ENCODE data around the gene ADAMTS16.

Gene ADAMTS16

DNA sequence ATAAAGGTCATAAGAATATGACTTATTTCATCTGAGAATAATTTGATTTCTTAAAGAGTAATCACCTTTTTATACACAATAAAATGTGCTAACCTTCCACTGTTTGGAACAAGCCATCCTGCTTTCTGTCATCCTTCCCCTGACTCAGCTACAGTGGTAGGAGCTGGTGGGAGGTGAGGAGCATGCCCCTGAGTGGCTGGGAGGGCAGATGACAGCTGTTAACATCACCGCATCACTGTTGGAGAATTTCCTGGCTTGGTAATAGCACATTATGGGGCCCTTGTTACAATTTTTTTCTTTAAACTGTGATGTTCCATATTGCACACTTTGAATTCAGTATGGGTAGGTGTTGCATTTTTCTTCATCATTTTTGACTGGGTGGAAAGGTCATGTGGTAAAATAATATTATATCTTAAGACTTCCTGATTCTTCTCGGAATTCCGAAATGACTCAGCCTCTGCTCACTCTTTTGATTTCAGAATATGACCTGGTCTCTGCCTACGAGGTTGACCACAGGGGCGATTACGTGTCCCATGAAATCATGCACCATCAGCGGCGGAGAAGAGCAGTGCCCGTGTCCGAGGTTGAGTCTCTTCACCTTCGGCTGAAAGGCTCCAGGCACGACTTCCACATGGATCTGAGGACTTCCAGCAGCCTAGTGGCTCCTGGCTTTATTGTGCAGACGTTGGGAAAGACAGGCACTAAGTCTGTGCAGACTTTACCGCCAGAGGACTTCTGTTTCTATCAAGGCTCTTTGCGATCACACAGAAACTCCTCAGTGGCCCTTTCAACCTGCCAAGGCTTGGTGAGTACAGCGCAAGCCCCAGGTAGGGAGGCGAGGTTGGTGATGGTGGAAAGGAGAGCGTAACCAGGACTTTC is 5.8 kb downstream of the ADAMTS16 start:
- DNase-seq: no peak

DNA sequence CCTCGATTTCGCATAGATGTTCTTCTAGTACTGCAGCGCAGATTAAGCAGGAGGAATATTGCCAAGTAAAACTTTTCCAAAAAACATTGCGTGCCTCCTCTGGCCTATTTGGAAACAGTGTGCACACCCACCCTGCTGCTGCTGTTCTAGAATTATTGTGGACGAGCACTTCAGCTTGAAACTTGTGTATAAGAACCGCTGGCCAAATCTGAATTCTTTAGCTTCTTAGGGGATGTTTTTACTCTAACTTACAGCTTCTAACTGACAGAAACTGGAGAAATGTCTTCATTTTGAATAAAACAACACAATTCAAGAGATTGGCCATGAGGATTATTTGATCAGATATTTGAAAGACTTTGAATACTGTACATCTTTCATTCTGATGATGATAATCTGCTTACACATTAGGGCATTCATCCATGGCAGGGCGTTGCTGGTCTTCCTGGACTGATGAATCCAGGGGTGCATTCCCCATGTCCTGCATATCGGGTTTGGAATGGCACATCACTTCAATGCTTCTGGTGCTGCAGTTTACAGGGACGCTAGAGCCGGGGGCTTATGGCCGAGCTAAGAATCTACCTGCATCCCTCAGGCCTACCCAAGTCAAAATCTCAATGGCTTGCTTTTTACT is 6.5 kb downstream of the ADAMTS16 start:
- DNase-seq: no peak

DNA sequence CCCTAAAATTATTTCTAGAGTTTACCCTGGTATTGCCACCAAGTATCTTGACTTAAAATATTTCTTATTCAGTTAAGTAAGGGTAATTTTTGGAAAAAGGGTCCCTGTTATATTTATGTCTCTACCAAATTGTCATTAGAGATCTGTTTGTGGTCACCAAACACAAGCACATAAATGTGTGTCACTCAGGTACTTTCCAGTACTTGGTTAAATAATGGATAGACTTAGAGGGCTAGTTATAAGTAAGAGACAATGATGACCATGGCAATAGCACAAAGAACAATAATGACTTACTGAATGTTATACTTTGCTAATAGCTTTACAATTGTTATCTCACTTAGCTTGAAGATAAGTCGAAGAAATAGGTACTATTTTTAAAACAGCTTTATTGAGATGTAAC is 9.0 kb downstream of the ADAMTS16 start:
- no peak for DNase-seq

DNA sequence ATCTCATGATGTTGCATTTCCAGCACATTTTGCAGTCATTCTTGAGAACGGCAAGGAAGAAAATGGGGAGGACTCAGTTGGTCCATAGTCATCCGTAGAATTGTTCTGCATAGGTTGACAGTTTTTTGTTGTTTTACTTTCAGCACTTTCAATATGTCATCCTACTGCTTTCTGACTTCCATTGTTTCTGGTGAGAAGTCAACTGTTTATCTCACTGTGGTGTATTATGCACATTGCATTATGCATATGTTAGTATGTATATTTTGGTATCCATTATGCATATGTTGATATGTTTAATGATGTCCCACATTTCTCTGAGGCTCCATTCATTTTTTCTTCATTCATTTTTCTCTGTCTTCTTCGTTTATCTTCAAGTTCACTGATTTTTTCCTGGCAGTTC is 10.5 kb downstream of the ADAMTS16 start:
- no peak for DNase-seq

DNA sequence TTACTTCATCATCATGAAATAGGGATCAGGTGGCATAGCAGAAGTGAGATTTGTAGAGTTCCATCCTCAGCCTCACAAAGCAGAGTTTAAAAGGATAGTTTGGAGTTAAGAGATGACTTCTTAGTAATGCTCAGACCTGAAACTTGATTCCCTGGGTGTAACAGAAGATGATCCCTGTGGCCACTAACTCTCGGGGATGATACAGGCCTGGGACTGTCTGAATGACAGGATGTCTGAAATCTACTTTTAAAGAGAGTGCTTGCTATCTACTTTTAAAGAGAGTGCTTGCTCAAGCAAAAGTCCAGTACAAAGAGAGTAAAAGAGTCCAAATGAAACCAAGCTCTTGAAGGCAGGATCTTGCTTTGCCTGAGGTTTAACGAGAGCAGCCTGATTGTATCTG is 14.6 kb downstream of the ADAMTS16 start:
- no peak for DNase-seq

DNA sequence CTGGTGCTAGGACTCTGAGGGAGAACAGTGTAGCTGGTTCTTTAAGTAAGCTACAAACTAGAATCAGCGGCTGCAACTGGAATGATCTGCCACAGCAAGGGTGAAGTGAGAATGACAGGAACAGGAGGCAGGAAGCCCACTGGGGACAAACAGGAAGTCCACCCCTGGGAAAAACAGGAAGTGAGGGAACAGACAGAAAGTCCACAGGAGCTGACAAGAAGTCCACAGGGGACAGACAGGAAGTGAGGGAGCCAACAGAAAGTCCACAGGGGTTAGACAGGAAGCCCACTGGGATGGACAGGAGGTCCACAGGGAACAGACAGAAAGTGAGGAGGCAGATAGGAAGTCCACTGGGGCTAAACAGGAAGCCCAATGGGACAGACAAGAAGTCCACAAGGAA is 15.5 kb downstream of the ADAMTS16 start:
- no peak for DNase-seq

DNA sequence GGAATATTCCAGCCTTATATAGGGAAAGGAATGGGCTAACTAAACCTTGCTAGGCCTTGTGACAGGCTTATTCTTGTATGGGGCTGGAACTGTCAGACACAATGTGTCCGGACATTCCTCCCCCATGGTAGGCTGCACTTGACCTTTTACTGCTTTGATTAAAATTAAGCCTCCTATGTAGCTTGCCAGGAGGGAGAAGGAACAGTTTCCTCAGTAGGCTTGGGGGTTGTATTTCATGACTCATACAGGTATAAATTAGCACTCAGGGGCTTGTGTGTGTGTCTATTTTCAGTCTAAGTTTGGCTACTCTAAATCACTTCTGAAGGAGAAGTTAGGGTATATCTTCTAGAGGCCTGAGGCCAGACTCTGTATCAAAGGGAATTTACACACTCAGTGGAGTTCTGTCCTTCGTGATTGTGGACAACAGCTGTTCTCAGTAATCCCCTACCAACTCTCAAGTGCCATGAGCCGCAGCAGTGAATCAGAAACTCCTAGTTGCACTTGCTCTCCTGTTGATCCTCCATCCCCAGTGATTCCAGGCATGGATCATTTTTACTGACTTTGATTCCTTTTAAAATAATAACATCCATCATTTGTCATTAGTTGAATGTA is 16.4 kb downstream of the ADAMTS16 start:
- no peak for DNase-seq

DNA sequence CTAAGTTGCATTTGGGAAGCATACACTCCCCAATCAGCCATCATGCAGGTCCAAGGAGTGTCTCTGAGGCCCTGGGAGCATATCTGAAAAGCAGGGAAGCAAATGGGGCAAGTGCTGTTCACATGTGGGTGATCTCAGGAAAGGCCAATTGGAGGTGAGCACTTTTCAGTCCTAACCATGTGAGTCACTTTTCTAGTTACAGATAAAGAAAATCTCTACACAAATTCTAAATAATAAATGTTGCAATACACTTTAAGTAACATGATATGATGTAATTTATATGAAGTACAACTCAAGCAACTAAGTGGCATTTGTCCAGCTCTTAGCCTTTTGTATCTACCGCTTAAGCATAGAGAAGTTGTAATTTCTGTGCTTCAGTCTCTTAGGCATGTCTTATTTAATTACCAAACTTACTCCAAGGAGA is 18.4 kb downstream of the ADAMTS16 start:
- DNase-seq: no peak

DNA sequence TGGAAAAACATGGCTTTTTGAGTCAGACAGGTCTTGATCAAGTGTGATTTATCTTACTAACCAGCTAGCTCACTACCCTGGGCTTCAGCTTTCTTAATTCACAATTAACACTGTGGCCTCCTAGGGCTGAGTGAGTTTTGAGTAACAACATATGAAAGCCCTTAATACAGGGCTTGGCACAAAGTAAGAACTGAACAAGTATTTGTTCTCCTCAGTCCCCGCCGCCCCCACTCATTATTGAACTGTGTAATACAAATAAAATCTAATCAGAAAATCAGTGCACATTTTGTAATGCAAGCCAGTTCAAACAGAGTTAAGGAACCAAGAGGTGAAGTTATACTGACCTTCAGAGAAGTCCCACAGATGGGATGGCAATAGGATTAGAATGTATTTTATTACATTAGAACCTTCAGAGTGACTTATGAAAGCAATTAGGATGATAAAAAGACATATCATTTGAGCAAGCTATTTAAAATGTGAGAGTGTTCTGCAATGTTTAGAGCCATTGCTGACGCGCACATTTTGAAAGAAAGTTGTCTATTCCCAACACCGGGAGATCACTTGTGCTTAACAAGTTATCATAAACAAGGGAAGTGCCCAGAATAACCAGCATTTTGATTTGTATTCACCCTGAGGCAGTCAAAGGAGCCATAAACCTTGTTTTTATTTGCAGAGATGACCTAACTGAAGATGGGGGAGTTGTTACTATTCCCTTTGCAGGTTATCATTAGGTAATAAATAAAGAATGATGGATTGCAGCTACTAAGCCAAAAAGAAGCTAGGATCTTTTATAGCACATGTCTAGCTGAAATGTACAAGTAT is 19.4 kb downstream of the ADAMTS16 start:
- no peak for DNase-seq

DNA sequence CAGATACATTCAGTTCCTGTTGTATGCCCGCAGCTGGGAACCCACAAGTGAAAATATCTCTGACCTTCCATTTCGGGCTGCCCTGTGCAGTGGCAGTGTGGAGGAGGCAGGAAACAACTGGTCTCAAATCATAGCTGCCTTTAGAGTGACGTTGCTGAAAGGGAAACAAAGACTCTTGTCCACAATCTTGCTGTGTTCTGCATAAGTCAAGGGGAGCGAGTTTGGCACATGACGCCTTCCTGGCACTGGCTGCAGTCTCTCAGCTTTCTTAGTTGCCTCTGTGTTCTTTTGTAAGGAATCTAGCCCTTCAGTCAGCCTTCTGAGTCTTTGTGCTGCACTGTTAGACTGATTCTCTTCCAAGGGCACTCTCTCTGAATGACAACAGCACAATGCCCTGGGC is 24.0 kb downstream of the ADAMTS16 start:
- no peak for DNase-seq

DNA sequence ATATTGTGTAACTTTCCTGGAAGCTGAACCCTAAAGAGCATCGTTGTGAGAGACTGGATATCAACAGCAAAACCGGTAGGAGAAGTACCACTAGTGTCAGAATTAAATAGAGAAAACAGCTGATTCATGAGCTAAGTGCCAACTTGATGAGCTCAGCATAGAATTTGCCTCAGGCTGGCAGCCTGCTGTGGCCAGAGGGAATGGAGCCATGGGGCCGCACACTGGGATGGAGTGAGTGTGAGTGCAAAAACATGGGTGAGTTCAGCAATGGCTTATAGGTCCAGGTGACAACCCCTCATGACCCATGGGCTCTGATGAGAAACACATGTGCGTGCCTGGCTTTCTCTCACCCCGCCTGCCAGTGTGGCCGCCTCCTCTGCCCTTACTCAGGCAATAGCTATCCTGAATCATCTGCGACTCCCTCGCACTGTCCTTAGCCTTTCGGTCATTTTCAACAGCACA is 25.4 kb downstream of the ADAMTS16 start:
- no peak for DNase-seq

DNA sequence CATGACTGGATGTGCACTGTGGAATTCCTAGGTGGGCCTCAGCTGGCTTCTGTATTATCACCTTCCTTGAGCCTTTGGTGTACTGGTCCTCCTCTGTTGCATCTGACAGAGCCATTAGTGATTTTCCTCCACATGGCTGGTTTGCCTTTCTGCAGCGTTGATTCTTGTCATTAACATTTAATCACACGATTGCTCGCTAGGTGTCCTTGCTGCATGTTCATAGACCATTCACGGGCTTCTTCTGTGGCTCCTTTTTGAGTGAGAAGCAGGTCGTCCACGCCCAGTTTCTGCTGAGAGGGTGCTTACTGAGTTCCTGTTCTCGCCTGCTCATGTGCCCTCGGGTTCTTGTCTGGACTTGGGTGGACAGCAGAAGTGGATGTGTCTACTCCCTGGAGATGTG is 29.3 kb downstream of the ADAMTS16 start:
- DNase-seq: no peak

DNA sequence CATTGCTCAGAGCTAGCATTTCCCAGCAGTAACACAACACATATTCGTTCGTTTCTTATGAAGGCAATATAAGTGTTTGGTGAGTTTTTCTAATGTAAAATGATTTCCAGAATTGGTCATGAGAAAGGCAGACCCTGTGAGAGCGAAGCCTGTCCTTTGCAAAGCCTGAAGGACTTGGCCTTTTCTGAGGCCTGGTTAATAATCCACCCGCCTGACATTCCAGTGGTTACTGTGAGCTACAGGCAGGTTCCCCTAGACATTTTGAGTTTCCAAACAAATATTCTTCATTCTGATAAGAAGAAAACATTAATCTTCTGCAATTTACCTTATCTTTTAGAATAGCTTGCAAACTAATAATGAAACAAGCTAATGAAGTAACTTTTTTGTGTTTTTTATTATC is 38.0 kb downstream of the ADAMTS16 start:
- no peak for DNase-seq

DNA sequence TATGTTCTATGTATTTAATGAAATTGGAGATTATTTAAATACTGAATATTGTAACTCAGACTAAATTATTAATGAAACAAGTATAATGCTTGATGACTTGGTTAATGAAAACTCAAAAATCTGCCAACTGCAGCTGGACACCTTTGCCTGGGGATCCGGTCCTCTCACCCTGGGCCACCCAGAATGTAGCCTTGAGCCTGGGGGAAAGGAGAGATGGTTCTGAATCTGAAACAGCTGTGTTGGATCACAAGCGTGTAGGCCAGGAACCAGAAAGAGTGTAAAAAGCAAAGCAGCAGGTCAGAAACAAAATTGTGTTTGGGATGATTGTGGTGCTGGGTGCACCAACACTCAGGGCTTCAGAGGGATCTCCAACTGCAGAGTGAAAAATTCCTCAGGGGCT is 38.5 kb downstream of the ADAMTS16 start:
- DNase-seq: no peak

DNA sequence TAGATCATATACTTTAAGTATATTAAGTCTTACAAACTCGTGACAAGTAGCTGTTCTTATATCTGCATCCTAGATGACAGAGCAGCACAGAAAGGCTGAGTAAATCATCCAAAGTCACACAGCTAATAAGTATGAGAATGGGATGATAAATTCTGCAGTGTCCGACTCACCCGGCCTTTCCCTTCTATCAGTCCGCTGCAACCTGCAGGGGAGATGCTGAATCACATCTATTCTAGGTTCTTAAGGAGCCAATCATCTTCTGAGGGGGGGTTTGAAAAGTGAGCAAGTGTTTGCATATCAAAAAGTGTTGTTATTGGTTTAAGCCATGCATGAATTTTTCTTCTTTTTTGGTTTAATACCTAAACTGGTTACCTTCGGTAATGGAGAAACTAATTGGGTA is 38.9 kb downstream of the ADAMTS16 start:
- no peak for DNase-seq

DNA sequence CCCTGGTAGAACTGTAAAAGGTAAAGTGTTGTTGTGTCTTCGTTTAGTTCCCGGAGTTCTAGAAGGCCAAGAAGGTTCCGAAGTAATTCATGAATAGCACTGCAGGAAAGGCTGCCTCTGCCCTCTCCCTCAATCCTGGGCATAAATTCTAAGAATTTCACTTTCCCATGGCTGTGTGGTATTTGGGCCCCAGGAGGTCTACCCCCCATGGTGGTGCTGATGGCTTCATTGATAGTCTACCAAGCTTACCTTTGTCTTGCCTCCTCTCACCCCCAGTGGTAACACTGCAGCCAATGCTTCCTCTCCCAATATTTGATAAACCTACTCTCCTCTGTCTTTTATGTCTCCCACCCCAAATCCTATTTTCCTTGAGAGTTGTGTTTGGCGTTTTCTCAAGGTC is 39.5 kb downstream of the ADAMTS16 start:
- no peak for DNase-seq

DNA sequence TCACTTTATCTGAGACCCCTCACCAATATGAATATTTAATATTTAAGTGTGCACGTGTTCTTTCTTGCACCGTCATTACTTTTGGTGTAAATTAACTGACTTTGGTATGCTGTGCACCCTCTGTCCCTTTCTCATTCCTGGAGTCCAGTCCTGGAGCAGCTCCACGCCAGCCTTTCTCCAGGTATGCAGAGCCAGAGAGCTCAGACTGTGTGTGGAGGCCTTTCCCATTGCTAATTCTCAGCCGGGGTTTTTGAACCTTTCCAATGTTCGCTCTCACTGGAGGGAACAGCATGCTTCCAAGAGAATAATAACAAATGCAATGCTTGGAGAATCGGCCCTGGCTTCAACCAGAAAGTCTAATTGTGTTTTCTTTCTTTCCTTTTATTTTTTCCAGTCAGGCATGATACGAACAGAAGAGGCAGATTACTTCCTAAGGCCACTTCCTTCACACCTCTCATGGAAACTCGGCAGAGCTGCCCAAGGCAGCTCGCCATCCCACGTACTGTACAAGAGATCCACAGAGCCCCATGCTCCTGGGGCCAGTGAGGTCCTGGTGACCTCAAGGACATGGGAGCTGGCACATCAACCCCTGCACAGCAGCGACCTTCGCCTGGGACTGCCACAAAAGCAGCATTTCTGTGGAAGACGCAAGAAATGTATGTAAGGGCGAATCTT is 41.7 kb downstream of the ADAMTS16 start:
- no peak for DNase-seq

DNA sequence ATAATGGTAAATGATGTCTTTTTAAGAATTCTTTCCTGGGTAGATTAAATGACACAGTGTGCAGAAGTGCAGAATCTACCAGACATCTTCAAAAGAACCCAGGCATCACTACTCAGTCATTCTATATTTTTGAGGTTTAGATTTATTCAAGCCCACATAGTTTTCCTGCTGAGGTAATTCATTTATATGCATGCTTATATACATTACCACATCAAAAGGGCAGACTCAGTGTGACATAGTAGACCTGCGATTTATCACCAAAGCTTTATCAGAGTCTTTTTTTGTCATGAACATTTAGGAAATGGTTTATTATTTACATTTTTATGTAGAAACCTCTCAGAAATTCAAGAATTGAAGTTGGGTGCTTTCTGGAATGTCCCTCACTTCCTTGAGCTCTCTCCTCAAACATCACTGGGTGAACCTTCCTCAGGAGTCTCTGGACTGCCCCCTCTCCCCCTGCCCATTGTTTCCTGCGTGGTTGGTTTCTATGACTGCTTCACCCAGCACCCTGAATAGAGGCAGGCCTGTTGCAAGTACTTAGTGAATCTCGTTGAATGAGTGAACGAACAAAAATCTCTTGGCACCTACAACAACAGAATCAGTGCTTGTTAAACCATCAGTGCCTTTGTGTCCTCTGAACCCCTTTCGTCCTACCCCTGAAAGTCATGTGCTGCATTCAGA is 42.5 kb downstream of the ADAMTS16 start:
- DNase-seq: no peak

DNA sequence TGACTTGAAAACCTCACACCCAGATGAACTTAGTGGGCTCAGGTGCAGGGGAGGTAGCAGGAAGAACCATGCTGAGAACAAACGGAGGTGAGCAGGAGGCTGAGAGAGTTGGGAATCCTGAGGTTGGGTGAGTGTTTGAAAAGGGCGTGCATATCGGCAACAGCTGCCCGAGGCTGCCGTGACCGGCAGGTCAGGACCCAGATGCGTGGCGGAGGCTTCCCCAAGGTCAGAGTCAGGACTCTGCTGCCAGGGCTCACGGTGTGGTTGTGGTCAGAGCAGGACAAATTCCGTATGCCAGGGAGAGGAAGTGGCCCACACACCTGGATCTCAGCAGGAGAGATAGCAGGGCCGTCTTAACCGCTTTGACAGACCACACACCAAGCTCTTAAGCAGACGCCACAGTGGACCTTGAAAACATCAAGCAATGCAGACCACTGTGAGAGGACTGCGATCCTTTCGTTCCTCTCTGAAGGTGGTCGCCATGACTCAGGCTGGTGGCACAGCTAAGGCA is 43.1 kb downstream of the ADAMTS16 start:
- no peak for DNase-seq

DNA sequence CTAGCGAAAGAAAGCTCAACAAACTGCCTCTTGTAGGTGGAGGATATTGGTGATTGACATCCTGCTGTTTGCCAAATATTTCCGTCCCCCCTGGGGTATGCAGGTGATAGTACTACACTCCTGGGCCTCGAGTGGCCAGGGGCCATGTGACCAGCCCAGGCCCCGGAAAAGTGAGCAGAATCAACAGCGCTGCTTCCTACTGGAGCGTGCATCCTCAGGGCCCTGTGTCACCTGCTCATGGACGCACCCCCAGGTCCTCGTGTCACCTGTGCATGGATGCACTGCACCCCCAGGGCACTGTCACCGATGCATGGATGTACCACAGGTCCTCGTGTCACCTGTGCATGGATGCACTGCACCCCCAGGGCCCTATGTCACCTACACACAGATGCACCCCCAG is 43.8 kb downstream of the ADAMTS16 start:
- DNase-seq: no peak

DNA sequence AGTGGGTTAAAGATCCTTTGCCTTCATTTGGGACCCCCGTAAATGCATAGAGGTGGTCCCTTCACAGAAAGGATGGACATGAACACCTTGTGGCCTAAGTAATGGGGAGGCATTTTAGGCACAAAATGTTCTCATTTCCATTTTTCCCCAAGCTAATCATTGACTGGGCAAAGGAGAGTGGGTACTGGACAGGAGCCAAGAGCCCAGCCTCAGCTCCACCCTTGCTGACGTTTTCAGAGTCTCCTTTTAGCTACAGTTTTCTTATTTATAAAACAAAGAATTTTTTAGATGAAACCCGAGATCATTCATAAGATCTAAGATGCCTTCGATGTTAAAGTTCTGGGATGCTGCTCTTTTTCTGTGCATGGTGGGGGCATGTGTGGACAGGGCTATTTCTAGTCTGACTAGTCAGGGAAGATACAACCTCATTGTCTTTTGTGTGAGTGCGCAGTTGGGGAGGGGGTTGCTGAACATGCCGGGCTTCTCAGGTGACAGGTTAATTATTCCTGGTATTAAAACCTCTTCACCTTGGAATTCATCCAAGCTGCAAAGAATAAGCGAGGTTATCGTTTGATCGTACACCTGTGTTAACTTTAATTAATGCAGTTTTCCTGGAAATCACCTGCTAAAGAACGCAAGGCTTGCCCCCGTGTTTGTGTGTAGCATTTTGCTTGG is 48.4 kb downstream of the ADAMTS16 start:
- no peak for DNase-seq

Data from activated CD4-positive, alpha-beta T cell treated with anti-CD3 and anti-CD28 coated beads, Interleukin-10, Interleukin-2, amounts not matched to agents 100 ng/mL and 50 ng/mL, durations not matched to agents 16 hours and 8 hours (primary cell).